Peyer's patch (tissue), 4 donors: ENCODE measurements around the gene OPCML.

Experiments used
- CTCF ChIP-seq, 6 experiments: fragments of 450-650 bp in 4 of 6; fragments of 200-600 bp in 2 of 6; sonication (generic) in 1 of 6; IDR thresholded peaks; one replicate each; pipeline ENCODE4 v1.5.1; 2017 to 2019; ENCODE audit warnings: antibody characterized with exemption in 6 of 6, mild to moderate bottlenecking in 3 of 6, moderate library complexity in 1 of 6
- POLR2A ChIP-seq, 2 donors: fragments of 450-650 bp; IDR thresholded peaks; one replicate each; pipeline ENCODE4 v1.5.1; 2017; ENCODE audit warnings: antibody characterized with exemption in 2 of 2, mild to moderate bottlenecking in 2 of 2, moderate library complexity in 2 of 2

- TF ChIP-seq CTCF (IDR thresholded peaks at IDR 0.05) (no peak), POLR2A (IDR thresholded peaks at IDR 0.05) (no peak)
These were observed 570.3 kb downstream of the OPCML start for GRCh38 chr11:132962041-132962440.
